NCI-H748 (cell line): ENCODE data around the gene LARGE2.
"Not testable (repeated sequence)": the region's sequence is repeated elsewhere in the genome, so short reads cannot be mapped to it uniquely, and the experiment has no call there.

Source experiments
- DNase-seq: peaks from one replicate; lab custom pipeline; 2025; ENCODE audit not compliant: unreplicated experiment; lab: John Stamatoyannopoulos, UW

Gene LARGE2

DNA sequence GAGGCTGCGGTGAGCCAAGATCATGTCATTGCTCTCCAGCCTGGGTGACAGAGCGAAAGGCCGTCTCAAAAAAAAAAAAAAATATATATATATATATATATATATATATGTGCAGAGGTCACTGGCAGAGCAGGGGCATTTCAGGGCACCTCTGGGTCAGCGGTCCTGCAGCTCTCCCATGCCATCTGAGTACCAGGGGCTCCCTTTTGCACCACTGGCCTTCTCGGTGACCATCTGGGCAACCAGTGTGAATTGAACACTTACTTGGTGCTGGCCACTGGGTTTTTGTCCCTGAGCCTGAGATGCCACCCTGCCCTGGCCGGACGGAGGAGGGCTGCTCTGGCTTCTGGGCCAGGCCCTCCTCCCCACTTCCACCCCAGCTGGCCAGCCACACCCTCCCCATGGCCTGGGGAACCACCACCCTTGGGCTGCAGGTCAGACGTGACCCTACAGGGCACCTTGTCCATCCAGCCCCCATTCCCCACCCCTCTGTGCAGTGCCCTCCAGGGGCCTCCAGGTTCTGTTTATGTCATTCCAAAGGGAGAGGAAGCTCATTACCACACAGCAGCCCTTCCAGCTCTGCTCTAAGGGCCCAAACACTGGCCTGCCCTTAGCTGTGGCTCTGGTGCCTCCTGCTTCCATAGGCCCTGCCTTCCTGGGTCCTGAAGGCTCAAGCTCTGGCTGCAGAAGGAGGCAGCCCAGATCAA lies 26.8 kb upstream of the LARGE2 start:
- no peak for DNase-seq

DNA sequence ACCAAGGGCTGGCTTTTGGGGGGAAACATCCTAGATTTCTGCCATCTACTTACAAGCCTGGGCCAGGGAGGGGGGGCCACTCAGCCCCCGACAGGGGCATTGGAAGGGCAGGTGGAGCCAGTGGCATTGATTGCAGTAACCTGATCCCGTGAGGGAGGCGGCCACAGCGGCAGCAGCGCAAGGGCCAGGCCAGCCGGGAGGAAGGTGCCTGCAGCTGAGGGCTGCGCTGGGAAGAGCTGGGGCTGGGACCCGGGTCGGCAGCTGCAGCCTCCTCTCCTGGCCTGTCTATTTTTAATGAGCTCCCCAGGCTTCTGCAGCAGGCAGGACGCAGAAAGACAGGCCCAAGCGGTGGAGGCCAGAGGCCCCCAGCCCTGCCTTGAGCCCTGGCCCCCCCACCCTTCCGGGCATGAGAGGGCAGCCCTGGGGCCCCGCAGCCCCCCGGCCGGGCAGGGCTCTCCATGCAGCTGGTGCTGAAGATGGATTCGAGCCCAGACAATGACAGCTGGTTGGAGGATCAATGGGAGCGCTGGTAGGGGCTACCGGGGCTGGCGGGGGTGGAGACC lies 26.0 kb upstream of the LARGE2 start:
- DNase-seq: peak; percentile 88

DNA sequence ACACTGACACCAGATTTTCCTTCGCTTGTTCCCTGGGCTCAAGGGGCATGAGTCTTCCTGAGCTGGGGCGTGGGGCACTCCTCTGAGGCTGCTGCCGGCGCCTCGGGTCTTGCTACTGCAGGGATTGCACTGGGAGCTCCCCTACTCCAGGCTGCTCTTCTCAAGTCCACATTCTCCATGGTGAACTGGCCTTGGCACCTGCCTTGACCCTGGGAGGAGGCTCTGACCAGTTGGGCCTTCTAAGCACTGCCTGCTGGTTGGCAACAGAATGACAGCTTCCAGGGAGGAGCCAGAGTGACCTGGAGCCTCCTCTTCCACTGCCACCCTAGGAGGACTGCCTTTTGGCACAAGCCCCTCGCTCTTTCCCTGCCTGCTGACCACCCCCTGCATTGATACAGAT lies 24.9 kb upstream of the LARGE2 start:
- DNase-seq: no peak

DNA sequence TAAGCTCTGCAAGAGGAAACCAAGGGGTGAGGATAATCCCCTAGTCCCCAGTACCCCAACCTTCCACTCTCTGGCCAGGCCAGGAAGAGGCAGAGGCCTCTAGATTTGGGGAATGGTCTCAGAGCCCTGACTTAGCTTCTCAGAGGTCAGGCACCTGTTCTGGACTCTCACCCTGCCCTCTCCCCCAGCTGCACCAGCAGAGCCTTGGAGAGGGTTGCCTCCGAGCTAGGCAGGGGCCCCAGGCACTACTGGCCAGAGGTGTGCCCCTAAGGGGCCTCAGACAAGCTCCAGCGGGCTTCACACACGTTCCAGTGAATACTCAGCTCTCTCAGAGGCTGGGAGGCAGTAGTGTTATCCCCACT lies 23.4 kb upstream of the LARGE2 start:
- DNase-seq: no peak

DNA sequence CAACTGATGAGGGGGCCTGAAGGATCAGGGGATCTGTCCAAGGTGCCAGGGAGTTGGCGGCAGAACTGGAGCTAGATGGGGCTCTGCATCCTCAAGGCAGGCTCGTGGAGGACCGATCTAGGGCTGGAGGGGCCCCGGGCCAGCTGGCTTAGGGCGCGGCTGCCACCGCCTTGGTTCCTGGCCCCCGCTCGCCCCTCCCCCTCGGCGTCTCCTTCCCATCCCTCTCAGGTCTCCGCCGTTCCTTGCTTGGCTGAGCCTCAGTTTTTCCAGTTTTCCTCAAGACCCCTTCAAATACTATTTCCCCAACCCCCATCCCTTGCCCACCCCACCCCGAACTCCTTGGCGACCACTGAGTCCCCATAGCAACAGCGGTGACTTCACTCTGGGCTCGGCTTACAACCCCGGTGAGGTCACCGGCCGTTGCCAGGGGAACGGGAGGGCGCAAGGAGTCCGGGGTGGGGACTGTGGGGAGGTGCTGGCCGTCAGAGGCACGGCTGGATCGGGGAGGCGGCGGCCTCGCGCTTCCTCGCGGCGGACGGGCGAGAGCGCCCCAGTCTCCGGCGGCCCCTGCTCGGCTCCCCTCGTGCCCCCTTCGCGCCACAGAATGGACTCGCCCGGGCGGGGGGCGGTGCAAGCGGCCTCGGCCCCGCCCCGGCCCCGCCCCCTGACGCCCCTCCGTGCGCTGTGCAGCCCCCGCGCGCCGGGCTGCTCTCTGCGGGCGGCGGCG lies 22.8 kb upstream of the LARGE2 start:
- peak; percentile 98 for DNase-seq

DNA sequence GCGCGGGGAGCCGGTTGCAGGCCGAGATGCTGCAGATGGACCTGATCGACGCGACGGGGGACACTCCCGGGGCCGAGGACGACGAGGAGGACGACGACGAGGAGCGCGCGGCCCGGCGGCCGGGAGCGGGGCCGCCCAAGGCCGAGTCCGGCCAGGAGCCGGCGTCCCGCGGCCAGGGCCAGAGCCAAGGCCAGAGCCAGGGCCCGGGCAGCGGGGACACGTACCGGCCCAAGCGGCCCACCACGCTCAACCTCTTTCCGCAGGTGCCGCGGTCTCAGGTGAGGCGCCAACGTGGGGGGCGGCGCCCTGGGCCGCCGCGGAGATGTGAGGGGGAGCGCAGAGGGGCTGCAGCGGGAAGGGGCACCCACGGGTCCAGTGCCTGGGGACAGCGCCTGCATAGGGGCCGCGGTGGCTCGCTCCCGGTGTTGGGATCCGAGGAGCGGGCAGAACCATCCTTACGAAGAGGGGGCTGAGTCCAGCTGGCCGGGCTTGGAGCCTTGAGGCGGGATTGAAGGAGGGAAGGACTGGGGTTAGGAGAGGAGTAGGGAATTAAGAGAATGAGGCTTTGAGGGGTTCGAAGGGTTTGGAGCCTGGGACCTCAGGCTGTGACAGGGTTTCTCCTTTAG lies 22.2 kb upstream of the LARGE2 start:
- DNase-seq: peak; percentile 33

DNA sequence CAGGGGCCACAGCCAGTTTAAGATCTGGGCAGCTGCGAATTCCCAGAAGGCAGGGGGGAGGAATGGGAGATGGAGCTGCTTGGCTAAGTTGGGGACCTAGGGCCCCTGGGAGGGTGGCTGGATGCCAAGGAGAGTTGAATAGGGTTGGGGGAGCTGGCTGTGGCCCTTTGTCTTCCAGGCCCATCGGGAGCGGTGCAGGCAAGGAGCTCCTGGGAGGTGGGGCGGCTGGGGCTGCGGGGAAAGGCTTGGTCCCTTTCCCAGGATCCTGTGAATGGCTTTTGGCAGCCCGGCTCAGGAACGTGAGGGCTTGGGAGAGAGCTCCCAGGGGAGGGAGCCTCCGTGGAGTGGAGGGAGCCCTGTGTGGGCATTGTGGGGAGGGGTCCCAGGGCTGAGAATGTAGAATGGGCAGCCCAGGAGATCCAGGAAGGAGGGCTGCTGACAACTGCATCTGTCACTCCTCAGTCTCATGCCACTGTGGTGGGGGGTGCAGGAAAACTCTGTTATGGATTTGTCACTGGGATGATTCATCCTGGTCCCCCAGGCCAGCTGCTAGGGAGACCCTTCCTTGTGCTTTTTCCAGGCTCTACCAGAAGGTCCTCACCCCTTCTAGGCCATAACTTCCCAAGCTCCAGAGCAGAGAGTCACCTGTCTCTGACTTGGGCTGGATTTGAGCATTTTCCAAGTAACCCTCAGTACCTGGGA lies 21.4 kb upstream of the LARGE2 start:
- peak; percentile 27 for DNase-seq

DNA sequence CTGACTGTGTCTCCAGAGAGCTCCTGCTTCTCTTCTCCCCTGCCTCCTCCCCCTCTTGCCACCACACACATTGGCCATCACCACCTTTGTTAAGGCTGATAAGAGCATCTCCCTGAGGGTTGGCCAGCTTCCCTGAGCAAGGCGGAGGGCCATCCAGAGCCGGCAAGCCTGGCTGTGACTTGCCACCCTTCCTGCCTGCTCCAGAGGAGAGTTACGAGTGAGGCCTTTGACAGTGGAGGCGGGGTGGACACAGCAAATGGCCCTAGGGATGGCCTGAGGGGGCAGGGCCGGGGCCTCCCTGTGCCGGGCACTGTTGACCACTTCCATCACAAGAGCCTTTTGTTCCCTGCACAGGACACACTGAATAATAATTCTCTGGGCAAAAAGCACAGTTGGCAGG lies 20.8 kb upstream of the LARGE2 start:
- DNase-seq: no peak

DNA sequence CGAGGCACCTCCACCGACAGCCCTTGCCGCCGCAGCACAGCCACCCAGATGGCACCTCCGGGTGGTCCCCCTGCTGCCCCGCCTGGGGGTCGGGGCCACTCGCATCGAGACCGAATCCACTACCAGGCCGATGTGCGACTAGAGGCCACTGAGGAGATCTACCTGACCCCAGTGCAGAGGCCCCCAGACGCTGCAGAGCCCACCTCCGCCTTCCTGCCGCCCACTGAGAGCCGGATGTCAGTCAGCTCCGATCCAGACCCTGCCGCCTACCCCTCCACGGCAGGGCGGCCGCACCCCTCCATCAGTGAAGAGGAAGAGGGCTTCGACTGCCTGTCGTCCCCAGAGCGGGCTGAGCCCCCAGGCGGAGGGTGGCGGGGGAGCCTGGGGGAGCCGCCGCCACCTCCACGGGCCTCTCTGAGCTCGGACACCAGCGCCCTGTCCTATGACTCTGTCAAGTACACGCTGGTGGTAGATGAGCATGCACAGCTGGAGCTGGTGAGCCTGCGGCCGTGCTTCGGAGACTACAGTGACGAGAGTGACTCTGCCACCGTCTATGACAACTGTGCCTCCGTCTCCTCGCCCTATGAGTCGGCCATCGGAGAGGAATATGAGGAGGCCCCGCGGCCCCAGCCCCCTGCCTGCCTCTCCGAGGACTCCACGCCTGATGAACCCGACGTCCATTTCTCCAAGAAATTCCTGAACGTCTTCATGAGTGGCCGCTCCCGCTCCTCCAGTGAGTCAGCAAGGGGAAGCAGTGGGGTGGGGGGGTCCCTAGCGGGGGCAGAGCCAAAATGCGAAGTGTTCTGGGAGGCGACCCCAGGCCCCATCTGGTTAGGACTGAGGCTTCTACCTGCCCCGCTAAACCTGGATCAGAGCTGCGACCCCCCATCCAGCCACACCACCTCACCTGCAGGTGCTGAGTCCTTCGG lies 19.7 kb upstream of the LARGE2 start:
- no peak for DNase-seq

DNA sequence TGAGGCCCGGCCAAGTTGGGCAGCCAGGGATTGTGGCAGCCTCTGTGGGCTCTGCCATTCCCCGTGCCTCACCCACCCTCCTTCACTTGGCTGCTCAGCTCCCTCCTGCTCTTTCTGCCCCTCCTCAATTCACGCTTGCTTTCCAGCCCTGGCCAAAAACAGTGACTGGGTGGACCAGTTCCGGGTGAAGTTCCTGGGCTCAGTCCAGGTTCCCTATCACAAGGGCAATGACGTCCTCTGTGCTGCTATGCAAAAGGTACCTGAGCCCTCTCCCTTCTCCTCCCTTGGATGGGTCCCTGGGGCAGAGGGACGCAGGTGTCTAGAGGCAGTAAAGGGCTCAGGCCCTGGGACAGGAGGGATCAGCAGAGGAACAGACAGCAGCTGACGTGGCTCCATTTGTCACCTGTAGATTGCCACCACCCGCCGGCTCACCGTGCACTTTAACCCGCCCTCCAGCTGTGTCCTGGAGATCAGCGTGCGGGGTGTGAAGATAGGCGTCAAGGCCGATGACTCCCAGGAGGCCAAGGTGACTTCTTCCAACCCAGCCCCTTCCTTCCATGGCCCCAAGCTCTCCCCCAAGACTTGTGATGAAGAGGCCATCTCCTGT lies 18.0 kb upstream of the LARGE2 start:
- DNase-seq: no peak

DNA sequence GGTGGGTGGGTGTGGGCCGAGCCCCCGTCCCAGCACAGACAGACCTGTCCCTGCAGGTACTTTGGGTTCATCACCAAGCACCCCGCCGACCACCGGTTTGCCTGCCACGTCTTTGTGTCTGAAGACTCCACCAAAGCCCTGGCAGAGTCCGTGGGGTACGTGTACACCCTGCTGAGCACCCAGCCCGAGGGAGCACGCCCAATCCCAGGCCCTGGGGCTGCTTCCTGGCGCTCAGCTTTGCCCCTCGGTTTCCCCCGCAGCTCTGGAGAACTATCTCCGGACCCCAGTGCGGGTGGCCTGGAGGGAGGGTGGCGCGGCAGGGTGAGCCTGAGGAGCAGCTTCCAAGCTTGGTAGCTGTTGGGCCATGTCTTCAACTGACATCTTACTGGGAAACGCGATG lies 17.4 kb upstream of the LARGE2 start:
- no peak for DNase-seq

DNA sequence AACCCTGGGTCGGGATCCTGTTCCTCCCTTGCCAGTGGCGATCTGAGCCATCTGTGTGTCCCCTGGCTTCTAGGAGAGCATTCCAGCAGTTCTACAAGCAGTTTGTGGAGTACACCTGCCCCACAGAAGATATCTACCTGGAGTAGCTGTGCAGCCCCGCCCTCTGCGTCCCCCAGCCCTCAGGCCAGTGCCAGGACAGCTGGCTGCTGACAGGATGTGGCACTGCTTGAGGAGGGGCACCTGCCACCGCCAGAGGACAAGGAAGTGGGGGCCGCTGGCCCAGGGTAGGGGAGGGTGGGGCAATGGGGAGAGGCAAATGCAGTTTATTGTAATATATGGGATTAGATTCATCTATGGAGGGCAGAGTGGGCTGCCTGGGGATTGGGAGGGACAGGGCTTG lies 16.9 kb upstream of the LARGE2 start:
- not testable (repeated sequence) for DNase-seq

DNA sequence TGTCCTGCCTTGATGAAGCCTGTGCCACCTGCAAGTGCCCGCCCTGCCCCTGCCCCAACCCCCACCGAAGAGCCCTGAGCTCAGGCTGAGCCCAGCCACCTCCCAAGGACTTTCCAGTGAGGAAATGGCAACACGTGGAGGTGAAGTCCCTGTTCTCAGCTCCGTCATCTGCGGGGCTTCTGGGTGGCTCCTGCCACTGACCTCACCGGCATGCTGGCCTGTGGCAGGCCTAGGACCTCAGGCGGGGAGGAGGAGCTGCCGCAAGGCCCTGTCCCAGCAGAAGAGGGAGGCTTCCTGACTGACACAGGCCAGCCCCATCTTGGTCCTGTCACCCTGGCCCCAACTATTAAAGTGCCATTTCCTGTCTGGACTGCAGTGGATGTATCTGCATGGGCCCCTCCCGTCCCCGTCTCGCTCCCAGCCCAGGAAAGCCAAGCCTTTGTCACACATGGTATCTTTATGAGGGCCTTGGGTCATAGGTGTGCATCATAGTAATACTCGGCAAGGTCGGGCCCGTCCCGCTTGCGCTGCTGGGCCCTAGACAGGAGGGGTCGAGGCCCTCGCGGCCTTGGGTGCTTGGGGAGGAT lies 16.3 kb upstream of the LARGE2 start:
- no peak for DNase-seq

DNA sequence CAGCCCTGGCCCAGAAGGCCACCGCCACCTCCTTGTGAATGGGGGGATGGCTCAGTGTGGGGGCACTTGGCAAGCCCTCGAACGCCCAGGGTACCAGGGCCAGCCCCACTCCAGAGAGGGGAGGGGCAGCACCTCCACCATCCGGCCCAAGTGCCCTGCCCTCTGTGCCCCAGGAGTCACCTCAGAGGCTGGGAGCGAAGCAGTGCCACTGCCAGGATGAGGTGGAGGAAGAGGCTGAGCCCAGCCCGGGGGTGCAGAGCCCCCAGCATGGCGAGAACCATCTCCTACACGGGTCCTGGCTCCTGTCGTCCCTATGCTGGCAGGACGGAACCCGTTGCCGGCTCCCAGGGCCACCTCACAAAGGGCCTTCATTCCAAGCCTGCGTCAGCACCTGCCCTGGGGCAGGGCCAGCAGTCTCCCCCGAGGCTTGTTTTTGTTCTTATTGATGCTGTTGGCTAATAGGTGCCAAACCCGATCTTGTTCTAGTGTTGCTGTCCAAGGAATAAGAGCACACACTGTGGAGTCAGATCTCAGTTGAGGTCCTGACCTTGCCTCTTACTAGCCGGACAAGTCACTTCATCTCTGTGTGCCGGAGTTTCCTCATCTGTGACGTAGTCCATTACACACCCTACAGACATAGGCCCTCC lies 15.4 kb upstream of the LARGE2 start, which contains the start of gene FREY1:
TSS of gene FREY1 (minus strand) at position 307 of the 647 bp plus-strand sequence. CDS start at position 281, 26 bp downstream.
- DNase-seq: no peak

DNA sequence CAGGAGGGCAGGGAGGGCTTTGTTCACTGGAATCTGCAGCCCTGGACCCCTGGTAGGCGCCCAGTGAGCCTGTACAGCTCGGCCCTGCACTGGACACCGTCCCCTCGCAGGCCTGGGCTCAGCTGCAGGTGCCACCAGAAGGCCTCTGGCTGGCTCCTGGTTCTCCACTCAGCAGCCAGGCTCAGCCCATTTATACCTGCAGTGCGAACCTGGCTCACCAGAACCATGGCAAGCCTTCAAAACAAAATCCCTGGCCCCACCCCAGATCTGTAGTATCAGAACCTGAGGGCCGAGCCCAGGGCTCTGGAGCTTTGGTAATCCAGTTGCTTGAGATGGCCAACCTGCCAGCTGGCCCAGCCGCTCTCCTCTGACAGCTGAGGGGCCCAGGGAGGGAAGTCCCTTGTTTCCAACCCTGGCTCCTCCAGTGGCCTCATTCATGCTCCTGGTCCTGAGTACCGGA lies 14.5 kb upstream of the LARGE2 start:
- DNase-seq: no peak

DNA sequence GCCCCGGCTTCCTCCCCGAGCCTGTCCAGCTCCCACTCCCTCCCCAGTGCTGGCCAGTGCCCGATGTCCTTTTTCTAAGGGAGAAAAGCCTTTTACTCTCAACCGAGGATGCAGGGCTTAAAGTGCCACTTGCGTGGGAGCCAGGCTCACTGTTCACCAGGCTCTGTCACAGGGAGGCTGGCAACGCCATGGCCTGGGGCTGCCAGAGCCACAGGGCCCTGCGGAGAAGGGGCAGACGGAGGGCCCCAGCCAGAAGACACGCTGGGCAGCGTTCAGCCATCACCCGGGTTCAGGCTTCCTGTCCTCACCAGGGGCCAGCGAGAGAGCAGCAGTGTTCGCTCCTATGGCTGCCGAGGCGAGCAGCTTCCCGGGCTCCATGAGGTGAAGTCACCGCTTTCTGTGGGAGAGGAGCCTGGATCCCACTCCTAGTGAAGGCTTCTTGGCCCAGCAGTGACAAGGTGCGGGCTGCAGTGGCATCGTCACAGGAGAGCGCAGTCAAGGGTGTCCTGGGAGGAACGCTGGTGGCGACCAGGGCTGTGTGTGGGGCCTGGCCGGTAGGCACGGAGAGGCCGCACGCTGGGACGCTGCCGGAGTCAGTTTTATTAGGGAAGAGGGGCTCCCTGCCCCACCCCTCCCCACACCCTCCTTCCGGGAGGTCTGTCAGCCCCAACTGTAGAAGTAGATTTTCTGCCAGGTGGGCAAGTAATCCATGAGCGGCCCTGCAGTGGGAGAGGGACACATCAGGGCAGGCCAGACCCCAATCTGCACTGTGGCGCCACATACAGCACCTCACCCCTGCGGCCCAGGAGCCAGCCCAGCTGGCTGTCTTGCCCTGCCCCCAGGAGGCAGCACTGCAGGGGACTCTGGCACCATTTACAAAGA lies 12.6 kb upstream of the LARGE2 start:
- no peak for DNase-seq

DNA sequence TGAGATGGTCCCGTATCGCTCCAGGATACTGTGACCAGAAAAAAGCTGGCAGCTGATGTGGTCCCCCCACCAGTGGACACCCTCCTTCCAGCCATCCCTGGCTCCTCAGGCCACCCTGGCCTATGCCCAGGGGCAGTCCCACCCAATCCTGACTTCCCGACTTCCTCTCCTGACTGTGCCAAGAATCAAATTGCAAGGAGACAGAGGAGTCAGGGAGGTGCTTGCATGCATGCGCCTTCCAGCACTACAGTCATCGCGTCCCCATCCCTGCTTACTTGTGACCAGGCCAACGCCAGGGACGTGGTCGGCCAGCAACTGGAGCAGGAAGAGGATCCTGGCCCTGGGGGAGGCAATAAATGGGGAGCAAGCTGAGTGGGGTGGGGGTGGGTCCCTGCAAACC lies 11.8 kb upstream of the LARGE2 start:
- DNase-seq: no peak

DNA sequence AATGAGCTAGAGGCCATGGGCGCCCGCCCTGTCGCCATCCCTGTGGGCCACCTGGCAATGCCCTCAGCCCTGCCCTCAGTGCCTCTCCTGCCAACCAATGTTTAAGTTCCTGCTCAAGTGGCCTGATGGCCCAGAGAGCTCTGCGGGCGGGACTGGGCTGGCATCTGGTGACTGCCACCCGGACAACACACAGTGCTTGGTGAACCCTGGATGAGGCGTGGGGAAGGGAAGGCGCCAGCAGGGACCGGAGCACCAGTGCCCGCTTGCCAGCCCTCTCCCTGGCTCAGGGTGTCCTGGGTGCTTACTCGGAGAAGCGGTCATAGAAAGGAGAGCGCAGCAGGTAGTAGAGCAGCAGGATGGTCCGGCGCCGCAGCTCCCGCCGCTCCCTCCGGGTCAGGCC lies 8.9 kb upstream of the LARGE2 start:
- no peak for DNase-seq
